ENCODE data around the gene CLDN24.

CLDN24 gene

GRCh38 chr4:183322326-183322725 lies at the start of gene CLDN24:
Gene CLDN24 (minus strand): TSS chr4:183322426. CDS start chr4:183322426, 0 bp downstream.
- DNase-seq (ENCODE audit: low read depth): no peak

GRCh38 chr4:183370786-183371185 lies 48.6 kb upstream of the CLDN24 start:
- DNase-seq (ENCODE audit: low read depth): no peak

GRCh38 chr4:183369073-183369472 lies 46.8 kb upstream of the CLDN24 start:
- no peak for DNase-seq (ENCODE audit: low read depth)

GRCh38 chr4:183366206-183366835 lies 44.1 kb upstream of the CLDN24 start:
- no peak for DNase-seq (ENCODE audit: low read depth)

- DNase-seq (ENCODE audit: low read depth): no peak
Measured at GRCh38 chr4:183364025-183364424, 41.8 kb upstream of the CLDN24 start.

- no peak for DNase-seq (ENCODE audit: low read depth)
Measured at GRCh38 chr4:183362916-183363542, 40.8 kb upstream of the CLDN24 start.

GRCh38 chr4:183362036-183362435 lies 39.8 kb upstream of the CLDN24 start:
- no peak for DNase-seq (ENCODE audit: low read depth)

GRCh38 chr4:183360161-183360919 lies 38.1 kb upstream of the CLDN24 start:
- DNase-seq (ENCODE audit: low read depth): no peak

GRCh38 chr4:183358215-183358755 lies 36.1 kb upstream of the CLDN24 start:
- DNase-seq (ENCODE audit: low read depth): no peak

- DNase-seq (ENCODE audit: low read depth): no peak
Measured at GRCh38 chr4:183356931-183357675, 34.9 kb upstream of the CLDN24 start.

GRCh38 chr4:183356173-183356830 lies 34.1 kb upstream of the CLDN24 start:
- no peak for DNase-seq (ENCODE audit: low read depth)

GRCh38 chr4:183355405-183355804 lies 33.2 kb upstream of the CLDN24 start:
- no peak for DNase-seq (ENCODE audit: low read depth)

- DNase-seq (ENCODE audit: low read depth): no peak
Measured at GRCh38 chr4:183354219-183354618, 32.0 kb upstream of the CLDN24 start.

- DNase-seq (ENCODE audit: low read depth): no peak
Measured at GRCh38 chr4:183353557-183353956, 31.3 kb upstream of the CLDN24 start.

- DNase-seq (ENCODE audit: low read depth): no peak
Measured at GRCh38 chr4:183352546-183352945, 30.3 kb upstream of the CLDN24 start.

GRCh38 chr4:183350317-183351071 lies 28.3 kb upstream of the CLDN24 start:
- DNase-seq (ENCODE audit: low read depth): no peak

GRCh38 chr4:183349673-183350072 lies 27.4 kb upstream of the CLDN24 start:
- DNase-seq (ENCODE audit: low read depth): no peak

- DNase-seq (ENCODE audit: low read depth): no peak
Measured at GRCh38 chr4:183348706-183349659, 26.8 kb upstream of the CLDN24 start.

- DNase-seq (ENCODE audit: low read depth): no peak
Measured at GRCh38 chr4:183348136-183348535, 25.9 kb upstream of the CLDN24 start.

- DNase-seq (ENCODE audit: low read depth): no peak
Measured at GRCh38 chr4:183347566-183347965, 25.3 kb upstream of the CLDN24 start.
